ENCODE results near the gene DMAC1.

The DMAC1 gene

DNA sequence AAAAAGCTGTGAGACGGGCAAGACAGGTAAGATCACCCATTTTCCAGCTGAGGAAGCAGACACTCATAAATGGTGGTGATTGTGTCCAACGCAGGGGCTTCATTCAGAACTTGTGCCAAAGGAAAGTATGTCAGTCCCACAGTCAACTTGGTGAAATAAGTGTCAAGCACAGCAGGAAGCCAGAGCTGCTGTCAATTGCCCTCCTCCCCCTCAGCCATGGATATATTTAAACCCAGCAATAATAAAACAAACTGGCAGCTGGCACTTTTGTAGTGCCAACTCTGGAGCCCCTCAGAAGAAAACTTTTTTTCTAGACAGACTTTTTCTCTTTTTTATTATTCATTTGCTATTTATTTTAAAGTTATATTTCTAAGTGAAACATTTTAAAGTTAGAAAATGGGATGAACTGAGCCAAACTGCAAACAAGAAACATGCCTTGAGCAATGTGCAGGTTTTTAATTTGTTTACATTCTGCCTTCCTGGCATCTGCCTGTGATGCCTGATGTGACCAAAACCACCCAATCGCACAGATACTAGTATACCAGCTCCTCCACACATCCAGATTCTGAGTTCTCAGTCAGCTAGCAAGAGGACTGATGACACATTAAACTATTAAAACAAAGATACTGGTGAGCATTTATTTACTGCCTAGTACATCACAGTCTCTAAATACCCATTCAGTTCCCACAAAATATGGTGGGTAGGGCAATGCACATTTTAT, 17.0 kb downstream of the DMAC1 start:
- no peak for DNase-seq

DNA sequence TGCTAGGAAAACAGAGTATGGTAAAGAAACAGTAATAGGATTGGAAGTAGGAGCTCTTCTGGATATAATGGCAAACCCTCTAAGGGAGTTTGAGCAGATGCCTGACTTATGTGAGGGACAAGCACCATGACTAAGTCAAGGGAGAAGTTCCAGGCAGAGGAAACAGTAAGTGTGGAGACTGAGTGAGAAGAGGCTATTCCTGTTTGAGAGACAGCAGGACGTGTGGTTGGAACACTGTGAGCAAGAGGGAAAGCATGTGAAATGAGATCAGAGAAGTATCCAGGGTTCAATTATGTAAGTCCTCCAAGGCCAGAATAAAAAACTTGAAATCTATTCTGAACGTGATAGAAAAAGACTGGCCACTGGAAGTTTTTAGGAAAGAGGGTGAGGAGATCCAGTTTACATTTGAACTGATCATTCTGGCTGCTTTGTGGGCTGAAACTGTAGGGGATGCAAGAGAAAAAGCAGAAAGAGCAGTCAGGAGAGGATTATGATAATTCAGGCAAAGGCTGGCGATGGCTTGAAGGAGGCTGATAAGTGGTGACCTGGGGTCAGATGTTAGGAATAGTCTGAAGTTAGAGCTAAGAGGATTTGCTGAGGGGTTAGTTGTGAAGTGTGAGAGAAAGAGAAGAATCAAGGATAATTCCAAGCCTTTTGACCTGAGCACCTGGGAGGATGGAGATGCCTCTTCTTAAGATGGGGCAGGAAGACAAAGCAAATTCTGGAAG, 19.2 kb downstream of the DMAC1 start:
- DNase-seq = no peak

DNA sequence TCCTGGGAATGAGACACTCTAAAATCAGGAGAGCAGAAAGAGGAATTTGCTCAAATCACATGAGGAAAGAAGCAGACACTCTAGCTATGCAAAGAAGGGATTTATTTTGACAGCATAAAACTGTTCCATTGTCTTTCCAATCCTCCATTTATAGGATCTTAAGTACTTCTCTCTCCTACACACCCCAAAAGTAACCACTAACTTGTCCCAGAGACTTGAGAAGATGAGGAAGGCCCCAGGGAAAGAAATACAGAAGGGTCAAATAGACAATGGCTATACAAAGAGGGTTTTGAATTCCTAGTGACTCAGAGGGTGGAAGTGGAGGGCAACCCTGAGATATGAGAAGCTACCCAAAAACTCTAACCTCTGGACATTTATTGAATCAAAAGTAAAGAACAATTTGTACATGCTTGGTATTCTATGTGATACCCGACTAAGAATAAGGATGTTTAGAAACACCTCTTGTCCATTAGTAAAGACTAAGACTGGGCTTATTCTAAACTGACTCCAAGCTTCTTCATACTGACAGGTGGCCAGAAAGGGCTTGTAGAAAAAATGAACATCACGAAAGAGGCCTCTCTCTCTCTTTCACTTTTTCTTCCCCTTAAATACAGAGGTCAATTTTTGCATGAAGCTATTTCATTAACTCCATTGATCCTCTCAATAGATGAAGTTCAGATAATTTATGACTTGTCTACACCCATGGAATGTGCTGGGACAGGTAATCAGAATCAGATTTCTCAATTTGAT, 20.6 kb downstream of the DMAC1 start:
- DNase-seq = no peak

DNA sequence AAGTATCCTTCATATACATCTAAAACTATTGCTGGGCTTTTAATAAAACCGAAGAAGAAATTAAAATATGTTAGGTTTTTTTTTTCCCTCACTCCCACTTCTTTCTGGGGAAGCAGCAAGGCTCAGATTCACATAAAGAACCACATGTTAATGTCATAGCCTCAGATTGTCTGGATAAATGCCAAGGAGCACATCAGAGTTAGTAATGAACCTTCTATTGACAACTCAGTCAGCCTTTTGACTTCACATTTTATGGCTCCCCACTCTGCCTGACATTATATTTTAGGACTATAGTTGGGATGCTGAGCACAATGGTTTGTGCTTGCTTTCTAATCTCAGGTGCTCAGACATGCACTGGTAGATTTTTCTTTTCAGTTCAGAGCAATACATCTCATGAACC, 21.8 kb downstream of the DMAC1 start:
- no peak for DNase-seq

DNA sequence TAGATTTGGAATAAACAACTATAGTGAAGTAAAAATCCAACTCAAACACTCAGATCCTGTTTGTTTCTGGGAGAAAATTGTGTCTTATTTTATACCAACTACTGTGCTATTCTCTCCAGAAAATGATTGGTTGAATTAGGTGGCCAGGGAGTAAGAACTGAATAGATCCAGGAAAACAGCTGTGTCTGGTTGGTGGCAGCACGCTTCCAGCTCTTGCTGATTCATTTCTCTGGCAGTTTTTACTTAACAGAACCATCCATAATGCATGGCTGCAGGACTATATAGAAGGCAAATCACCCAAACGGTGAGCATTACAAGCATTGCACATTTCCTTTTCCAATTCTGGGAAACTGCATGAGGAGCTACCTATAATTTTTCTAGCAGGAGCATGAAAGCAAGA, 29.5 kb downstream of the DMAC1 start:
- no peak for DNase-seq

DNA sequence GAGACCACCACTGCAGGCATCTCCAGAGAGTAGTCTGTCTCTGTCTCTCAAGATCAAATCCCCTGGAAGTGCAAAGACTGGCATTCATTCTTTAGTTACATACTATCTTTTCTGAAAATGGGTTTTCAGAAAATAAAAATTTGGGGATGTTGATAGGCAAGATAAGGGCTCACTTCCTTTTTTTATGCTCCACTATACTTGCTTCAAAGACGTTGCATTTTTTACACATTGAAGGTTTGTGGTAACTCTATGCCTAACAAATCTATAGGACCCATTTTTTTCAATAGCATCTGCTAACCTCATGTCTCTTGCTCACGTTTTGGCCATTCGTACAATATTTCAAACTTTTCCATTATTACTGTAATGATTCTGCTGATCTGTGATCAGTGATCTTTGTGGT, 37.0 kb downstream of the DMAC1 start:
- no peak for DNase-seq

DNA sequence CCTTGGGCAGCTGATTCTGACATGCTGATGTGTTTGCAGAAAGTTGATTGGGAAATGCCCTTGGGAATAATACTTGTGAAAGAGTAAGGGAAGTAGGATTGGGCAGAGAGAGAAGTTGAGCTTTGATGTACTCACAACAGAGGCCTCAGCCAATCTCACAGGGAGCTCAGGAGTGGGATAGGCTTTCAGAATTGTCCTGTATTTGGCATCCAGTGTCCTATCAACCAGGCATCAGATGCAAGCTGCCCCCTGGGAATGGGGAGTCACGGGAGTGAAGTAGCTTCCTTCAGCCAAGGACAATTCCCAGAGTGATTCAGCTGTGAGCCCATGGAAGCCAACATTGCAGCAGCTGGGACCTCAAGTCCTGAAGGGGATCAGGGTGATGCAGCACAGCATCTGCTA, 39.6 kb downstream of the DMAC1 start:
- no peak for DNase-seq

DNA sequence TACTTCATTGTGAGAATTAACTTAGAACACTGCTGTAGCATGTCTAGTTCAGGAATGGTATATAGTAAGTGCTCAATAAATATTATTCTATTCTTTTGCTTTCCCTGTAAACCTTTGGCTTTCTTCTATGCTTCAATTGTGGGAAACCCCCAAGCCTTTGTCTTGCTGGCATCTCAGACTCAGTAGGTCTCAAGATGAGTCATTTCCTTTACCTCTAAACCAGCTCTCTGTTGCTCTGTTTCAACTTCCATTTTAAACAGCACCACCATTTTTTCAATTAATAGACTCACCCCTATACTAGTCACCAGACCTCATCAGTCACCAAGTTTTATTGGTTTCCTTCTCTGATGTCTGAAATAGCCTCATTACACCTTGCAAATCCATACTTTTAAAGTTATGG, 43.5 kb downstream of the DMAC1 start:
- no peak for DNase-seq

- no peak for DNase-seq
These were observed 47.1 kb downstream of the DMAC1 start for GRCh38 chr9:7752481-7752880.

Data from inflammatory macrophage treated with lipopolysaccharide for 1 hour (primary cell).